ENCODE measurements around the gene C1QTNF5. TPM values are rescaled to one million over a fixed set of nuclear protein-coding genes. Genes with fewer than 3 reads are reported as not detected.
A peak's percentile ranks its signal among the peaks of the same experiment; 100 is the strongest.

C1QTNF5 gene
- polyA plus RNA-seq, 1 donor from 2014 or later = not detected

GRCh38 chr11:119335091-119335654 lies 5.5 kb downstream of the C1QTNF5 start:
- Histone ChIP-seq H3K9me2 (ENCODE audit: insufficient read depth, low read length) (no peaks in the 10 kb centered on the region), H3F3A (ENCODE audit: insufficient read depth, low read length, poor library complexity, severe bottlenecking) (no peaks in the 10 kb centered on the region), H3K79me2 (replicated peaks; ENCODE audit: insufficient read depth, low read length) (peaks cover 6% of the 10 kb centered on the region), H3K4me2 (ENCODE audit: low read length) (peak overlapping the region; percentile 84), H3K27me3 (ENCODE audit: insufficient read depth, low read depth, low read length) (peaks cover 16% of the 10 kb centered on the region), H3K9me3 (ENCODE audit: low read length) (no peaks in the 10 kb centered on the region), H2AFZ (ENCODE audit: low read depth, low read length) (no peak overlapping the region), H3K27ac (ENCODE audit: low read length) (peak overlapping the region; percentile 60), H3K4me3 (ENCODE audit: low read length) (peak overlapping the region; percentile 86), H3K9ac (ENCODE audit: low read length) (peak overlapping the region; percentile 79), H3K36me3 (ENCODE audit: insufficient read depth, low read length) (no peaks in the 10 kb centered on the region), H4K20me1 (ENCODE audit: insufficient read depth) (no peaks in the 10 kb centered on the region)
- no peak for TF ChIP-seq TAF1 (IDR thresholded peaks at IDR 0.05; ENCODE audit: low read depth)
- no peak for TF ChIP-seq RAD21 (conservative IDR thresholded peaks at IDR 0.05)

DNA sequence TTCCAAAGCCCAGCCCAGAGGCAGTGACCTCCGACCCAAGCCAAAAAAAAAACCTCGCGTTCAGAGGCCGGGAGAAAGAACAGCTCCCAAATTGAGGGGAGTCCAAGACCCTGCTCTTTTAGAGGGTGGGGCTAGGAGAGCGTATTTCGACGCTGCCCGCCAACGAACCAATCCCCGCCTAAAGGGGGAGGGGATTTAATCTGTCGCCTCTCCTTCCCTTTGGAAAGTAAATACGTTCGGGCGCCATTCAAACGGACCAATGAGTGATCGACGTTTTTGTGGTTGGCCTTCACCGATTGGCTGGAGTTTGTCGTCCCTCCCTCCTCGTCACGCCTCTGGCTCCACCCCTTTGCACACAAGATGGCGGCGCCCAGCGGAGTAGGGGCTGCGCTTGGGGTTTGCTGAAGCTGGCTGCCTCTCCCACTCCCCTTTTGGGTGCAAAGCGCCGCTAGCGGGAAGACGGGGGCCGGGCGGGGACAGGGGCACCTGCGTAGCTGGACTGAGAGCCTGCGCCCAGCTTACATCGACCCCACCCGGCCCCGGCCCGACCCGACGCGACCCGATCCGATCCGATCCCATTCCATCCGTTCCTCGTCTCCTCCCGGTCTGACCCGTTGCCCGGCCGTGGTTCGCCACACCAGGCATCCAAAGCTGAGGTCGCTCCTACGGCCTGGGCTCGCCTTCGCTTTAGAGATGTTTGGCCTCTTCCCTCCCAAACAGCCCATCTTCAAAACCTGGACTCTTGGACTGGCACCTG lies 6.3 kb downstream of the C1QTNF5 start, which contains the start of gene RNF26:
TSS of gene RNF26 (plus strand) at position 354 of the 757 bp plus-strand sequence. CDS start 596 bp downstream, outside the sequence.
- Histone ChIP-seq H3K27me3 (ENCODE audit: insufficient read depth, low read depth, low read length) (peaks cover 8% of the 10 kb centered on the region), H4K20me1 (ENCODE audit: insufficient read depth) (no peaks in the 10 kb centered on the region), H3K36me3 (ENCODE audit: insufficient read depth, low read length) (no peaks in the 10 kb centered on the region), H3K4me3 (ENCODE audit: low read length) (peak within 1 kb of the TSS; percentile 86), H2AFZ (ENCODE audit: low read depth, low read length) (peak within 1 kb of the TSS; percentile 90), H3K9me2 (ENCODE audit: insufficient read depth, low read length) (no peaks in the 10 kb centered on the region), H3K27ac (ENCODE audit: low read length) (peak within 1 kb of the TSS; percentile 60), H3K9ac (ENCODE audit: low read length) (peak within 1 kb of the TSS; percentile 79), H3K9me3 (ENCODE audit: low read length) (no peaks in the 10 kb centered on the region), H3K79me2 (replicated peaks; ENCODE audit: insufficient read depth, low read length) (peaks cover 6% of the 10 kb centered on the region), H3K4me2 (ENCODE audit: low read length) (peak within 1 kb of the TSS; percentile 84), H3F3A (ENCODE audit: insufficient read depth, low read length, poor library complexity, severe bottlenecking) (no peaks in the 10 kb centered on the region)
- TF ChIP-seq, protein P1, sequence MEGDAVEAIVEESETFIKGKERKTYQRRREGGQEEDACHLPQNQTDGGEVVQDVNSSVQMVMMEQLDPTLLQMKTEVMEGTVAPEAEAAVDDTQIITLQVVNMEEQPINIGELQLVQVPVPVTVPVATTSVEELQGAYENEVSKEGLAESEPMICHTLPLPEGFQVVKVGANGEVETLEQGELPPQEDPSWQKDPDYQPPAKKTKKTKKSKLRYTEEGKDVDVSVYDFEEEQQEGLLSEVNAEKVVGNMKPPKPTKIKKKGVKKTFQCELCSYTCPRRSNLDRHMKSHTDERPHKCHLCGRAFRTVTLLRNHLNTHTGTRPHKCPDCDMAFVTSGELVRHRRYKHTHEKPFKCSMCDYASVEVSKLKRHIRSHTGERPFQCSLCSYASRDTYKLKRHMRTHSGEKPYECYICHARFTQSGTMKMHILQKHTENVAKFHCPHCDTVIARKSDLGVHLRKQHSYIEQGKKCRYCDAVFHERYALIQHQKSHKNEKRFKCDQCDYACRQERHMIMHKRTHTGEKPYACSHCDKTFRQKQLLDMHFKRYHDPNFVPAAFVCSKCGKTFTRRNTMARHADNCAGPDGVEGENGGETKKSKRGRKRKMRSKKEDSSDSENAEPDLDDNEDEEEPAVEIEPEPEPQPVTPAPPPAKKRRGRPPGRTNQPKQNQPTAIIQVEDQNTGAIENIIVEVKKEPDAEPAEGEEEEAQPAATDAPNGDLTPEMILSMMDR (IDR thresholded peaks at IDR 0.05; ENCODE audit: poor library complexity, severe bottlenecking) = peak; percentile 18
- TF ChIP-seq EZH2 (IDR thresholded peaks at IDR 0.05; ENCODE audit: borderline replicate concordance, insufficient read depth, low read length, poor library complexity, severe bottlenecking) = no peak
- TF ChIP-seq MXI1 (conservative IDR thresholded peaks at IDR 0.05; ENCODE audit: poor library complexity, severe bottlenecking) = peak; percentile 95
- peak; percentile 15 for TF ChIP-seq RAD21 (conservative IDR thresholded peaks at IDR 0.05)
- no peak for TF ChIP-seq SMC3 (conservative IDR thresholded peaks at IDR 0.05; ENCODE audit: poor library complexity)
- TF ChIP-seq TAF1 (IDR thresholded peaks at IDR 0.05; ENCODE audit: low read depth) = peak; percentile 85
- peak; percentile 57 for TF ChIP-seq EP300 (conservative IDR thresholded peaks at IDR 0.05; ENCODE audit: poor library complexity, severe bottlenecking)
- TF ChIP-seq, protein P2, sequence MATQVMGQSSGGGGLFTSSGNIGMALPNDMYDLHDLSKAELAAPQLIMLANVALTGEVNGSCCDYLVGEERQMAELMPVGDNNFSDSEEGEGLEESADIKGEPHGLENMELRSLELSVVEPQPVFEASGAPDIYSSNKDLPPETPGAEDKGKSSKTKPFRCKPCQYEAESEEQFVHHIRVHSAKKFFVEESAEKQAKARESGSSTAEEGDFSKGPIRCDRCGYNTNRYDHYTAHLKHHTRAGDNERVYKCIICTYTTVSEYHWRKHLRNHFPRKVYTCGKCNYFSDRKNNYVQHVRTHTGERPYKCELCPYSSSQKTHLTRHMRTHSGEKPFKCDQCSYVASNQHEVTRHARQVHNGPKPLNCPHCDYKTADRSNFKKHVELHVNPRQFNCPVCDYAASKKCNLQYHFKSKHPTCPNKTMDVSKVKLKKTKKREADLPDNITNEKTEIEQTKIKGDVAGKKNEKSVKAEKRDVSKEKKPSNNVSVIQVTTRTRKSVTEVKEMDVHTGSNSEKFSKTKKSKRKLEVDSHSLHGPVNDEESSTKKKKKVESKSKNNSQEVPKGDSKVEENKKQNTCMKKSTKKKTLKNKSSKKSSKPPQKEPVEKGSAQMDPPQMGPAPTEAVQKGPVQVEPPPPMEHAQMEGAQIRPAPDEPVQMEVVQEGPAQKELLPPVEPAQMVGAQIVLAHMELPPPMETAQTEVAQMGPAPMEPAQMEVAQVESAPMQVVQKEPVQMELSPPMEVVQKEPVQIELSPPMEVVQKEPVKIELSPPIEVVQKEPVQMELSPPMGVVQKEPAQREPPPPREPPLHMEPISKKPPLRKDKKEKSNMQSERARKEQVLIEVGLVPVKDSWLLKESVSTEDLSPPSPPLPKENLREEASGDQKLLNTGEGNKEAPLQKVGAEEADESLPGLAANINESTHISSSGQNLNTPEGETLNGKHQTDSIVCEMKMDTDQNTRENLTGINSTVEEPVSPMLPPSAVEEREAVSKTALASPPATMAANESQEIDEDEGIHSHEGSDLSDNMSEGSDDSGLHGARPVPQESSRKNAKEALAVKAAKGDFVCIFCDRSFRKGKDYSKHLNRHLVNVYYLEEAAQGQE (IDR thresholded peaks at IDR 0.05; ENCODE audit: borderline replicate concordance) = peak; percentile 83
- TF ChIP-seq POLR2AphosphoS5 (IDR thresholded peaks at IDR 0.05) = peak; percentile 89
